ENCODE results near the gene MAP1LC3A.

Gene MAP1LC3A

GRCh38 chr20:34561661-34562060 is 3.1 kb downstream of the MAP1LC3A start:
- no peak for TF ChIP-seq CTCF (IDR thresholded peaks at IDR 0.05; ENCODE audit: low read depth, low read length)
- DNase-seq (ENCODE audit: extremely low read depth, low read depth) = no peak

- no peak for DNase-seq (ENCODE audit: extremely low read depth, low read depth)
- peak; percentile 39 for TF ChIP-seq CTCF (IDR thresholded peaks at IDR 0.05; ENCODE audit: low read depth, low read length)
Measured at GRCh38 chr20:34562641-34563040, 4.1 kb downstream of the MAP1LC3A start.

- no peak for DNase-seq (ENCODE audit: extremely low read depth, low read depth)
Measured at GRCh38 chr20:34564833-34565232, 6.3 kb downstream of the MAP1LC3A start.

GRCh38 chr20:34566978-34567891 is 8.7 kb downstream of the MAP1LC3A start:
- no peak for TF ChIP-seq CTCF (IDR thresholded peaks at IDR 0.05; ENCODE audit: low read depth, low read length)
- no peak for DNase-seq (ENCODE audit: extremely low read depth, low read depth)

More at GRCh38 chr20:34564833-34565232, 6.3 kb downstream of the MAP1LC3A start:
- no peak for TF ChIP-seq CTCF (IDR thresholded peaks at IDR 0.05; ENCODE audit: low read depth, low read length)

- TF ChIP-seq CTCF (IDR thresholded peaks at IDR 0.05; ENCODE audit: low read depth, low read length) = no peak
- no peak for DNase-seq (ENCODE audit: extremely low read depth, low read depth)
Measured at GRCh38 chr20:34567892-34568865, 9.7 kb downstream of the MAP1LC3A start.

- TF ChIP-seq CTCF (IDR thresholded peaks at IDR 0.05; ENCODE audit: low read depth, low read length) = no peak
- DNase-seq (ENCODE audit: extremely low read depth, low read depth) = no peak
Measured at GRCh38 chr20:34569598-34569997, 11.1 kb downstream of the MAP1LC3A start.

Measured in AG09319 (cell line).